IMR-90 (cell line): Measurements from ENCODE around the gene VWCE. TPM values are rescaled to one million over a fixed set of nuclear protein-coding genes. Genes with fewer than 3 reads are reported as not detected.

ENCODE experiments used
- ATAC-seq: fragments of 200-7000 bp; cut with Tn5 transposase; 2 replicates; pipeline ENCODE4 v1.9.1; 2020; ENCODE audit warnings: low read depth, mild to moderate bottlenecking, moderate library complexity
- BruUV-seq: library from RNA; stranded (reverse); fragments of 400-500 nt; replicated peaks from 2 replicates; lab custom pipeline; 2021; lab: Mats Ljungman, UMichigan
- CTCF ChIA-PET: fragments of 300-600 bp; formaldehyde crosslinking; extraction: SDS; loops from one replicate; lab custom pipeline; 2021; ENCODE audit warnings: antibody characterized with exemption; lab: Yijun Ruan, JAX
- POLR2A ChIA-PET: fragments of 300-600 bp; sonication (Branson Sonifier 250); formaldehyde crosslinking; loops from one replicate; lab custom pipeline; 2022; ENCODE audit warnings: antibody characterized with exemption; ENCODE audit not compliant: unreplicated experiment; lab: Charles Lee
- DNase-seq: peaks from one replicate; pipeline ENCODE4 v3.0.0; 2013
- H2AFZ ChIP-seq: replicated peaks from 2 replicates; pipeline ENCODE3; 2013; ENCODE audit warnings: low read length, mild to moderate bottlenecking; ENCODE audit not compliant: poor library complexity
- H2AK5ac ChIP-seq: 2 replicates; pipeline ENCODE4 v1.6.1; 2013; ENCODE audit warnings: low read depth, low read length, inconsistent platforms
- H2AK9ac ChIP-seq: replicated peaks from 2 replicates; pipeline ENCODE3; 2013; ENCODE audit warnings: mild to moderate bottlenecking, low read depth, low read length, moderate library complexity; ENCODE audit not compliant: poor library complexity
- H2BK120ac ChIP-seq: 2 replicates; pipeline ENCODE4 v1.6.1; 2013; ENCODE audit warnings: low read depth, low read length, inconsistent platforms
- H2BK15ac ChIP-seq: 3 replicates; pipeline ENCODE4 v1.6.1; 2013; ENCODE audit warnings: low read depth, low read length, inconsistent platforms
- H2BK20ac ChIP-seq: 2 replicates; pipeline ENCODE4 v1.6.1; 2013; ENCODE audit warnings: low read depth, mild to moderate bottlenecking, inconsistent platforms, low read length, moderate library complexity
- H2BK5ac ChIP-seq: 2 replicates; pipeline ENCODE4 v1.6.1; 2013; ENCODE audit warnings: mild to moderate bottlenecking, low read depth, low read length, inconsistent platforms; ENCODE audit not compliant: poor library complexity, severe bottlenecking
- H3K14ac ChIP-seq: replicated peaks from 2 replicates; pipeline ENCODE4 v1.6.1; 2013; ENCODE audit warnings: low read depth, low read length, inconsistent platforms
- H3K18ac ChIP-seq: 2 replicates; pipeline ENCODE4 v1.6.1; 2013; ENCODE audit warnings: low read depth, low read length, control low read depth
- H3K23ac ChIP-seq: 2 replicates; pipeline ENCODE4 v1.6.1; 2013; ENCODE audit warnings: low read depth, low read length, inconsistent platforms
- H3K27ac ChIP-seq: 2 replicates; pipeline ENCODE4 v1.5.1; 2013; ENCODE audit warnings: mild to moderate bottlenecking, control low read depth, low read length; ENCODE audit not compliant: insufficient read depth
- H3K27me3 ChIP-seq: 2 replicates; pipeline ENCODE4 v1.6.1; 2013; ENCODE audit warnings: low read length; ENCODE audit not compliant: control insufficient read depth, insufficient read depth
- H3K36me3 ChIP-seq: 2 replicates; pipeline ENCODE4 v1.6.1; 2013; ENCODE audit warnings: low read length, mixed read lengths; ENCODE audit not compliant: control insufficient read depth, insufficient read depth
- H3K4ac ChIP-seq: 2 replicates; pipeline ENCODE4 v1.6.1; 2013; ENCODE audit warnings: low read depth, low read length, inconsistent platforms
- H3K4me1 ChIP-seq: 2 replicates; pipeline ENCODE4 v1.6.1; 2013; ENCODE audit warnings: low read length, mixed read lengths; ENCODE audit not compliant: control insufficient read depth, insufficient read depth
- H3K4me2 ChIP-seq: 2 replicates; pipeline ENCODE4 v1.6.1; 2013; ENCODE audit warnings: low read depth, mild to moderate bottlenecking, control low read depth, low read length, moderate library complexity
- H3K4me3 ChIP-seq: 2 replicates; pipeline ENCODE4 v1.5.1; 2013; ENCODE audit warnings: low read depth, mild to moderate bottlenecking, control low read depth, low read length, moderate library complexity; ENCODE audit not compliant: insufficient read depth
- H3K56ac ChIP-seq: 2 replicates; pipeline ENCODE4 v1.6.1; 2013; ENCODE audit warnings: low read length, inconsistent platforms; ENCODE audit not compliant: insufficient read depth; ENCODE audit errors: extremely low read depth
- H3K79me1 ChIP-seq, 2 experiments: 2 replicates each; pipeline ENCODE4 v1.6.1; 2013; ENCODE audit warnings: low read length in 2 of 2, inconsistent platforms in 1 of 2, low read depth in 1 of 2
- H3K9ac ChIP-seq: 2 replicates; pipeline ENCODE4 v1.6.1; 2013; ENCODE audit warnings: low read depth, low read length, control low read depth
- H3K9me1 ChIP-seq: 2 replicates; pipeline ENCODE4 v1.6.1; 2013; ENCODE audit warnings: low read length, inconsistent platforms; ENCODE audit not compliant: insufficient read depth
- H3K9me3 ChIP-seq: 2 replicates; pipeline ENCODE4 v1.6.1; 2013; ENCODE audit warnings: low read length; ENCODE audit not compliant: control insufficient read depth, insufficient read depth
- H4K20me1 ChIP-seq: 2 replicates; pipeline ENCODE4 v1.6.1; 2013; ENCODE audit warnings: low read length, inconsistent platforms; ENCODE audit not compliant: insufficient read depth
- H4K5ac ChIP-seq: 2 replicates; pipeline ENCODE4 v1.6.1; 2013; ENCODE audit warnings: mild to moderate bottlenecking, low read depth, low read length, control low read depth
- H4K8ac ChIP-seq, 2 experiments: 2 replicates each; pipeline ENCODE4 v1.6.1; 2013; ENCODE audit warnings: low read depth in 2 of 2, low read length in 2 of 2, control low read depth in 1 of 2, inconsistent platforms in 1 of 2
- H4K91ac ChIP-seq: 2 replicates; pipeline ENCODE4 v1.6.1; 2013; ENCODE audit warnings: low read depth, low read length, inconsistent platforms; ENCODE audit not compliant: insufficient read depth
- CEBPB ChIP-seq: IDR thresholded peaks from 2 replicates; pipeline ENCODE4 v1.6.1; 2012; ENCODE audit warnings: low read depth, low read length, improper control_type of control experiment
- FOS ChIP-seq: fragments of 150-350 bp; IDR thresholded peaks from 2 replicates; pipeline ENCODE4 v1.6.1; 2016; ENCODE audit warnings: low read depth, low read length
- MAFK ChIP-seq: IDR thresholded peaks from 2 replicates; pipeline ENCODE4 v1.6.1; 2012; ENCODE audit warnings: low read depth, low read length, improper control_type of control experiment
- POLR2A ChIP-seq: IDR thresholded peaks from 2 replicates; pipeline ENCODE4 v1.6.1; 2012; ENCODE audit warnings: mild to moderate bottlenecking, low read depth, low read length
- RAD21 ChIP-seq: IDR thresholded peaks from 2 replicates; pipeline ENCODE4 v1.6.1; 2012; ENCODE audit warnings: low read length, improper control_type of control experiment
- SMC3 ChIP-seq: fragments of 150-350 bp; IDR thresholded peaks from 2 replicates; pipeline ENCODE4 v1.6.1; 2016; ENCODE audit warnings: low read depth, mild to moderate bottlenecking, antibody characterized with exemption, low read length, moderate library complexity
- WGBS, 2 experiments: methylation state at CpG; one replicate each; pipeline versions ENCODE4 v1.1.5 to v1.1.7; 2013; ENCODE audit warnings: missing lambda C conversion rate in 2 of 2; ENCODE audit not compliant: insufficient read length in 1 of 2; ENCODE audit errors: extremely low coverage in 2 of 2; 5-methylcytosine and 5-hydroxymethylcytosine counted together
- dilution Hi-C: fragments of 300-500 bp; cut with HindIII; formaldehyde crosslinking; loops from one replicate; pipeline ENCODE4 v1.14.3; 2018; ENCODE audit warnings: low sequenced_read_pairs; ENCODE audit not compliant: unreplicated experiment
- in situ Hi-C: fragments of 300-500 bp; cut with MboI; formaldehyde crosslinking; loops from 3 replicates; pipeline ENCODE4 v1.14.3; 2019; ENCODE audit warnings: low sequenced_read_pairs, inconsistent platforms, mixed read lengths
- intact Hi-C: fragments of 100-400 bp; cut with micrococcal nuclease; formaldehyde crosslinking; loops from 2 replicates; pipeline ENCODE4 v1.10.0; 2022
- polyA plus RNA-seq, 3 experiments: library from polyadenylated mRNA; depleted of rRNA; stranded (reverse); fragments of >200 nt; gene quantifications; 2 replicates each; pipeline ENCODE4 v1.2.3, GENCODE V29; 2012; ENCODE audit warnings: low replicate concordance in 1 of 3
- total RNA-seq: library from RNA; depleted of rRNA; stranded (reverse); fragments of >200 nt; gene quantifications from 2 replicates; pipeline ENCODE4 v1.2.3, GENCODE V29; 2012
- TF ChIP-seq, protein P1 (sequence below): conservative IDR thresholded peaks from 2 replicates; pipeline ENCODE4 v1.5.1; 2012; ENCODE audit warnings: mild to moderate bottlenecking, low read depth, low read length, improper control_type of control experiment

The VWCE gene
- total and polyA plus RNA-seq, 2 of the 4 experiments (the other 2 are of a cell fraction), result under 0.01 to 1.1 TPM

DNA sequence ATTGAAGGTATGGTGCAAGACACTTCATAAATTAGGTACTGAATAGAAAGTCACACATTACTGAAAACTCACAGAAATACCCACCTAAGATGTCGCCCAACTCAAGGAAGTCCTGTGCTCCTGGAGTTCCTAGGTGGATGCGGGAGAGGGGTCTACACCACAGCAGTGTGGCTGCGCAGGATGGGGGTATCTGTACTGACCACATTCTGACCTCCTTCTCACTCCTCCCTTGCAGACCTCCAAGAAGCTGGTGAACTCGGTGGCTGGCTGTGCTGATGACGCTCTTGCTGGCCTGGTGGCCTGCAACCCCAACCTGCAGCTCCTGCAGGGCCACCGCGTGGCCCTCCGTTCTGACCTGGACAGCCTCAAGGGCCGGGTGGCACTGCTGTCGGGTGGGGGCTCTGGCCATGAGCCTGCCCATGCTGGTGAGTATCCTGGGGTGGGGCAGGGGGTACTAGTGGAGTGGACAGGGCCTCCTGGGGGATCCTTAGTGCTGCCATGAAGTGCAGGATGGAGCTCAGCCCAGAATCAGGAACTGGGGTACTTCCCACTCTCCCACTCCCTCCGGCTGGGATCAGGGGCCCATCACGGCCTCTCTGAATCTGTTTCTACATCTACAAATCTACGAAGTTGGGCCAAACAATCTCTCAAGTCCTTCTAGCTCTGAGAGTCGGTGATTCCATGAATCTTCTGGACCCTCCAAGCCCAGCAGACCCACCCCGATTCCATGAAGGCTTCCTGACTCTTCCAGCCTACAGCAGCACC is 42.8 kb upstream of the VWCE start (continued):
- no peak for TF ChIP-seq MAFK

DNA sequence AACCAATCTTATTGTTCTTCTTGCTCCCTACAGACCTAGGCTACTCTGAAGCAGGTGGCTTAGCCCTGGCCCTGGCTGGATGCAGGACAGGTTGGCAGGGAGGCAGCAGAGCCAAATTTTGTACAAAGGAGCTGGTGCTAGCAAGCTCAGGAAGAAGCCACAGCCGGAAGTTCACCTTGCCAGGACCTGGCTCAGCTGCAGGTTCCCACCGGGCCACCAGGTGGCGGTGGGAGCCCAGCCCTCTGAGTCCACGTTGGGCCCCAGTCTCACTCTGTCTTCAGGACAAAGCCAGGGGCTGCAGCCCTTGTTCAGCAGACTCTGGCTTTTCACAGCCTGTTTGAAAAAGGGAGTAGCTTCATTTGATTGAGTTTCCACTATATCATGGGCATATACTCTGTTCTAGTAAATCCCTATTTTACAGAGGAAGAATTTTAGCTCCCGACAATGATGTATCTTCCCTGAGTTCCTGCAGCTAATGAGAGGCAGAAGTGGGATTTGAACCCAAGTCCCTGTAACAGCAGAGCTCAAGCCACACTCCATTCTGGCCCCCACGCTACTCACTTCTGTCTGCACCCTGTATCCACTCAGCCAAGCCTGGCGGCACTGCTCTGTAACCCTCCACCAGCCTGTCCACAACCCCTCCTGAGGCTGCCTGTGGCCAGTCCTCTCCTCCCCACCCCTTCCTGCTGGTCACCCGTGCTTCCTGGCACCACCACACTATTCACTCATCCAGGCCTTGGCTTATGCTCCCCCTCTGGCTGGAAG is 41.2 kb upstream of the VWCE start:
- H3K79me1 ChIP-seq, result peaks cover 7 to 25% of the 10 kb centered on the region in 2 experiments
- no peak overlapping the region for H3K4me3 ChIP-seq
- CTCF ChIA-PET, result interaction anchor here (0.6 to 4.8 kb wide), 17 partner anchors 8 to 110 kb away, joined by 3 to 72 read pairs (median 3); partner anchors contain the start of genes CYB561A3, TMEM138 and TMEM216
- H4K20me1 ChIP-seq, result peaks cover 11% of the 10 kb centered on the region
- H4K5ac ChIP-seq, result 0 out of 2 replicates have a peak overlapping the region, but pooled peaks have one; percentile 69
- WGBS, 2 experiments, result 0% methylated on average over 1 of the region's 8 CpGs; no CpG with 5 or more reads in 1 of the 2 experiments
- no TSS peak for BruUV-seq
- peak overlapping the region; percentile 82 for H3K4ac ChIP-seq
- H3K9me1 ChIP-seq, result peaks cover 6% of the 10 kb centered on the region
- ATAC-seq (peak; percentile 58), DNase-seq (peak; percentile 70)
- POLR2A ChIA-PET, result no interaction called here
- H3K27me3 ChIP-seq, result no peaks in the 10 kb centered on the region
- no peak overlapping the region for H3K23ac ChIP-seq
- no peak overlapping the region for H2BK5ac ChIP-seq
- H3K36me3 ChIP-seq, result peaks cover 7% of the 10 kb centered on the region; the same call in 1 of the 2 replicates
- H2AK5ac ChIP-seq, result peak overlapping the region; percentile 49; the same call in 1 of the 2 replicates
- H2AK9ac ChIP-seq, result peak overlapping the region; percentile 82
- peak; percentile 100 for TF ChIP-seq SMC3
- peak; percentile 99 for TF ChIP-seq RAD21
- no peak for TF ChIP-seq POLR2A
- no peak for TF ChIP-seq FOS
- no peak for TF ChIP-seq CEBPB
- TF ChIP-seq, protein P1, sequence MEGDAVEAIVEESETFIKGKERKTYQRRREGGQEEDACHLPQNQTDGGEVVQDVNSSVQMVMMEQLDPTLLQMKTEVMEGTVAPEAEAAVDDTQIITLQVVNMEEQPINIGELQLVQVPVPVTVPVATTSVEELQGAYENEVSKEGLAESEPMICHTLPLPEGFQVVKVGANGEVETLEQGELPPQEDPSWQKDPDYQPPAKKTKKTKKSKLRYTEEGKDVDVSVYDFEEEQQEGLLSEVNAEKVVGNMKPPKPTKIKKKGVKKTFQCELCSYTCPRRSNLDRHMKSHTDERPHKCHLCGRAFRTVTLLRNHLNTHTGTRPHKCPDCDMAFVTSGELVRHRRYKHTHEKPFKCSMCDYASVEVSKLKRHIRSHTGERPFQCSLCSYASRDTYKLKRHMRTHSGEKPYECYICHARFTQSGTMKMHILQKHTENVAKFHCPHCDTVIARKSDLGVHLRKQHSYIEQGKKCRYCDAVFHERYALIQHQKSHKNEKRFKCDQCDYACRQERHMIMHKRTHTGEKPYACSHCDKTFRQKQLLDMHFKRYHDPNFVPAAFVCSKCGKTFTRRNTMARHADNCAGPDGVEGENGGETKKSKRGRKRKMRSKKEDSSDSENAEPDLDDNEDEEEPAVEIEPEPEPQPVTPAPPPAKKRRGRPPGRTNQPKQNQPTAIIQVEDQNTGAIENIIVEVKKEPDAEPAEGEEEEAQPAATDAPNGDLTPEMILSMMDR, result peak; percentile 97
- H2BK15ac ChIP-seq, result peak overlapping the region; percentile 80; the same call in 1 of the 3 replicates
- H3K9ac ChIP-seq, result no peak overlapping the region
- no peaks in the 10 kb centered on the region for H3K9me3 ChIP-seq
- dilution Hi-C loops, result no loop called here
- peaks cover 12% of the 10 kb centered on the region for H3K4me1 ChIP-seq
- peak overlapping the region; percentile 45; the same call in 1 of the 2 replicates for H2BK20ac ChIP-seq
- H3K27ac ChIP-seq, result no peak overlapping the region
- no peak overlapping the region for H2BK120ac ChIP-seq
- peak overlapping the region; percentile 60 for H4K91ac ChIP-seq
- intact Hi-C loops, result loop anchor here (1.0 to 10.0 kb wide), 2 partner anchors 49 to 298 kb away; no protein-coding TSS in a partner anchor
- H3K14ac ChIP-seq, result no peak overlapping the region
- peak overlapping the region; percentile 93 for H2AFZ ChIP-seq
- in situ Hi-C loops, result loop anchor here (5.0 kb wide), 1 partner anchor 51 kb away; no protein-coding TSS in a partner anchor
- no peak overlapping the region for H3K56ac ChIP-seq
- no peak overlapping the region for H3K4me2 ChIP-seq
- no peak overlapping the region for H3K18ac ChIP-seq
- peak overlapping the region; percentile 44 to 92; a peak in 3 of 4 replicates for H4K8ac ChIP-seq
